ENCODE results near the gene ANKH.

DNA sequence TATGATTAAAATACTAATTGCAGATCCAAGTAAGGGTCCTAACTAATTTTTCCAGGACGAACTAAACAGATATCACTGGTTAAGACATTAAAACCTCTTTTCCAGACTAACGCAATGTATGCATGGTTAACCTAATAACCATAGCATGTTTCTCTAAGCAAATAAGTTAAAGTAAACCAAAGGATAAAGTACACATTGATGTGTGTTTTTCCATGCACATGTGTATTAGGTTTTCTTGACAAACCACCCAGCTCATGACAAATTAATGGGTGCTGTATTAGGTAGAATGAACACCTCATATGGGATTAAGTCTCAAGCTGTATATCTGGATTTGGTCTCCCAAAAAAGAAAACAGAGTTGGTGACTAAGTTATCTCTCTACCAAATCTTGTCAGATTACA is 45.6 kb downstream of the ANKH start:
- TF ChIP-seq CTCF (IDR thresholded peaks at IDR 0.05; ENCODE audit: poor library complexity, severe bottlenecking) (no peak), TAF1 (IDR thresholded peaks at IDR 0.05; ENCODE audit: low read depth) (no peak), POLR2AphosphoS5 (IDR thresholded peaks at IDR 0.05) (no peak), RAD21 (conservative IDR thresholded peaks at IDR 0.05) (no peak), EZH2 (IDR thresholded peaks at IDR 0.05; ENCODE audit: borderline replicate concordance, insufficient read depth, low read length, poor library complexity, severe bottlenecking) (no peak), SMC3 (conservative IDR thresholded peaks at IDR 0.05; ENCODE audit: poor library complexity) (no peak), EP300 (conservative IDR thresholded peaks at IDR 0.05; ENCODE audit: poor library complexity, severe bottlenecking) (no peak)
- TF ChIP-seq, protein P1, sequence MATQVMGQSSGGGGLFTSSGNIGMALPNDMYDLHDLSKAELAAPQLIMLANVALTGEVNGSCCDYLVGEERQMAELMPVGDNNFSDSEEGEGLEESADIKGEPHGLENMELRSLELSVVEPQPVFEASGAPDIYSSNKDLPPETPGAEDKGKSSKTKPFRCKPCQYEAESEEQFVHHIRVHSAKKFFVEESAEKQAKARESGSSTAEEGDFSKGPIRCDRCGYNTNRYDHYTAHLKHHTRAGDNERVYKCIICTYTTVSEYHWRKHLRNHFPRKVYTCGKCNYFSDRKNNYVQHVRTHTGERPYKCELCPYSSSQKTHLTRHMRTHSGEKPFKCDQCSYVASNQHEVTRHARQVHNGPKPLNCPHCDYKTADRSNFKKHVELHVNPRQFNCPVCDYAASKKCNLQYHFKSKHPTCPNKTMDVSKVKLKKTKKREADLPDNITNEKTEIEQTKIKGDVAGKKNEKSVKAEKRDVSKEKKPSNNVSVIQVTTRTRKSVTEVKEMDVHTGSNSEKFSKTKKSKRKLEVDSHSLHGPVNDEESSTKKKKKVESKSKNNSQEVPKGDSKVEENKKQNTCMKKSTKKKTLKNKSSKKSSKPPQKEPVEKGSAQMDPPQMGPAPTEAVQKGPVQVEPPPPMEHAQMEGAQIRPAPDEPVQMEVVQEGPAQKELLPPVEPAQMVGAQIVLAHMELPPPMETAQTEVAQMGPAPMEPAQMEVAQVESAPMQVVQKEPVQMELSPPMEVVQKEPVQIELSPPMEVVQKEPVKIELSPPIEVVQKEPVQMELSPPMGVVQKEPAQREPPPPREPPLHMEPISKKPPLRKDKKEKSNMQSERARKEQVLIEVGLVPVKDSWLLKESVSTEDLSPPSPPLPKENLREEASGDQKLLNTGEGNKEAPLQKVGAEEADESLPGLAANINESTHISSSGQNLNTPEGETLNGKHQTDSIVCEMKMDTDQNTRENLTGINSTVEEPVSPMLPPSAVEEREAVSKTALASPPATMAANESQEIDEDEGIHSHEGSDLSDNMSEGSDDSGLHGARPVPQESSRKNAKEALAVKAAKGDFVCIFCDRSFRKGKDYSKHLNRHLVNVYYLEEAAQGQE (IDR thresholded peaks at IDR 0.05; ENCODE audit: borderline replicate concordance) = no peak

Measured in neural cell (in vitro differentiated cells).